Measurements from ENCODE around the gene LRRC9.

- TF ChIP-seq CTCF (CRISPR knock-in tag; IDR thresholded peaks at IDR 0.05), result no peak
- TF ChIP-seq POLR2A (IDR thresholded peaks at IDR 0.05; ENCODE audit: insufficient read depth in 1 of 2, low read depth in 2 of 2, low read length in 2 of 2), result no peak
- TF ChIP-seq ZBTB1 (CRISPR knock-in tag; IDR thresholded peaks at IDR 0.05; ENCODE audit: borderline replicate concordance), result no peak
- TF ChIP-seq ZNF768 (CRISPR knock-in tag; IDR thresholded peaks at IDR 0.05), result no peak
- TF ChIP-seq KLF9 (CRISPR knock-in tag; IDR thresholded peaks at IDR 0.05; ENCODE audit: low read depth), result no peak
- no peak for TF ChIP-seq TEAD2 (CRISPR knock-in tag; IDR thresholded peaks at IDR 0.05)
Observed at GRCh38 chr14:60003991-60004390, 84.0 kb downstream of the LRRC9 start.

All from HepG2 (cell line).